Thymus (tissue), 11 donors: Measurements from ENCODE around the gene SRRM3. TPM values are rescaled to one million over a fixed set of nuclear protein-coding genes. Genes with fewer than 3 reads are reported as not detected.
A peak's percentile ranks its signal among the peaks of the same experiment; 100 is the strongest.
"Not testable (repeated sequence)": the region's sequence is repeated elsewhere in the genome, so short reads cannot be mapped to it uniquely, and the experiment has no call there.

Source experiments
- DNase-seq, 9 donors: peaks; one replicate each; pipeline ENCODE4 v3.0.0-alpha.2; 2013; ENCODE audit warnings: low spot score in 9 of 9, low read depth in 6 of 9, missing footprints in 1 of 9
- H3K27ac ChIP-seq, 2 donors: one replicate each; pipeline ENCODE4 v1.5.1; 2013; ENCODE audit warnings: control low read depth in 1 of 2, low read depth in 1 of 2, low read length in 1 of 2, mild to moderate bottlenecking in 1 of 2, moderate library complexity in 1 of 2
- H3K27me3 ChIP-seq, 2 donors: one replicate each; pipeline ENCODE4 v1.5.1; 2013; ENCODE audit warnings: low read length in 1 of 2; ENCODE audit not compliant: control insufficient read depth in 2 of 2, insufficient read depth in 1 of 2
- H3K36me3 ChIP-seq, 2 donors: one replicate each; pipeline ENCODE4 v1.5.1; 2013; ENCODE audit warnings: low read length in 1 of 2, mild to moderate bottlenecking in 1 of 2, moderate library complexity in 1 of 2; ENCODE audit not compliant: control insufficient read depth in 2 of 2, insufficient read depth in 2 of 2
- H3K4me1 ChIP-seq, 2 donors: one replicate each; pipeline ENCODE4 v1.5.1; 2013; ENCODE audit warnings: low read length in 2 of 2; ENCODE audit not compliant: control insufficient read depth in 2 of 2, insufficient read depth in 2 of 2
- H3K4me3 ChIP-seq, 2 donors: one replicate each; pipeline ENCODE4 v1.5.1; 2013; ENCODE audit warnings: low read length in 2 of 2, control low read depth in 1 of 2, mild to moderate bottlenecking in 1 of 2
- H3K9me3 ChIP-seq, 2 donors: one replicate each; pipeline ENCODE4 v1.5.1; 2013; ENCODE audit warnings: low read length in 1 of 2, mild to moderate bottlenecking in 1 of 2; ENCODE audit not compliant: control insufficient read depth in 2 of 2, insufficient read depth in 1 of 2
- WGBS: extraction: QIAGEN DNeasy Blood & Tissue Kit; methylation state at CpG from one replicate; pipeline ENCODE4 v1.1.7; 2013; 5-methylcytosine and 5-hydroxymethylcytosine counted together
- polyA plus RNA-seq: library from polyadenylated mRNA; stranded (reverse); fragments of 200-250 nt; gene quantifications from one replicate; pipeline ENCODE4 v1.2.3, GENCODE V29; 2013
- total RNA-seq: library from RNA; stranded (reverse); fragments of 120-200 nt; gene quantifications from one replicate; pipeline ENCODE4 v1.2.4, GENCODE V29; 2013
- donor health status: healthy.

SRRM3 gene
- total and polyA plus RNA-seq, 2 donors = 0.05 to 1.4 TPM

- not testable (repeated sequence) for H3K27me3 ChIP-seq, H3K4me3 ChIP-seq, H3K4me1 ChIP-seq, DNase-seq, H3K27ac ChIP-seq, H3K9me3 ChIP-seq, H3K36me3 ChIP-seq
- 84% methylated on average over 8 of the region's 8 CpGs for WGBS
Observed at GRCh38 chr7:76163812-76164211, 37.9 kb upstream of the SRRM3 start.

GRCh38 chr7:76165106-76165972 lies 36.4 kb upstream of the SRRM3 start:
- Histone ChIP-seq H3K27ac (no peak overlapping the region), H3K4me3 (no peak overlapping the region)
- DNase-seq = no peak

GRCh38 chr7:76165973-76166403 lies 35.7 kb upstream of the SRRM3 start:
- Histone ChIP-seq H3K4me1 (peaks cover 0 to 9% of the 10 kb centered on the region in 2 donors), H3K9me3 (no peaks in the 10 kb centered on the region), H3K4me3 (peak overlapping the region; percentile 78 to 79), H3K36me3 (no peaks in the 10 kb centered on the region), H3K27ac (peak overlapping the region; percentile 8 to 74), H3K27me3 (peaks cover 0 to 6% of the 10 kb centered on the region in 2 donors)
- DNase-seq = no peak
- WGBS = 93% methylated on average over 15 of the region's 15 CpGs

More at GRCh38 chr7:76165106-76165972, 36.4 kb upstream of the SRRM3 start:
- no peaks in the 10 kb centered on the region for H3K9me3 ChIP-seq
- WGBS = 98% methylated on average over 19 of the region's 19 CpGs
- H3K27me3 ChIP-seq = peaks cover 0 to 6% of the 10 kb centered on the region in 2 donors
- H3K4me1 ChIP-seq = peaks cover 0 to 9% of the 10 kb centered on the region in 2 donors
- H3K36me3 ChIP-seq = no peaks in the 10 kb centered on the region

- DNase-seq = peak; percentile 73 to 93 (median 78)
- 3% methylated on average over 67 of the region's 67 CpGs for WGBS
- H3K27me3 ChIP-seq = peaks cover 0 to 6% of the 10 kb centered on the region in 2 donors
- H3K27ac ChIP-seq = peak overlapping the region; percentile 8 to 83
- H3K36me3 ChIP-seq = no peaks in the 10 kb centered on the region
- H3K9me3 ChIP-seq = no peaks in the 10 kb centered on the region
- H3K4me3 ChIP-seq = peak overlapping the region; percentile 78 to 79
- H3K4me1 ChIP-seq = peaks cover 0 to 9% of the 10 kb centered on the region in 2 donors
Observed at GRCh38 chr7:76166404-76167255, 35.1 kb upstream of the SRRM3 start.

GRCh38 chr7:76173566-76174205 lies 28.0 kb upstream of the SRRM3 start:
- WGBS = 94% methylated on average over 12 of the region's 12 CpGs
- Histone ChIP-seq H3K27me3 (no peaks in the 10 kb centered on the region), H3K36me3 (no peaks in the 10 kb centered on the region), H3K27ac (no peak overlapping the region), H3K9me3 (no peaks in the 10 kb centered on the region), H3K4me3 (no peak overlapping the region), H3K4me1 (peaks cover 0 to 4% of the 10 kb centered on the region in 2 donors)
- no peak for DNase-seq

- DNase-seq, H3K4me3 ChIP-seq, H3K27me3 ChIP-seq, H3K4me1 ChIP-seq, H3K36me3 ChIP-seq, H3K9me3 ChIP-seq, H3K27ac ChIP-seq: not testable (repeated sequence)
- WGBS = 98% methylated on average over 11 of the region's 11 CpGs
Observed at GRCh38 chr7:76176951-76177350, 24.7 kb upstream of the SRRM3 start.

- no peak for DNase-seq
- H3K27me3 ChIP-seq = peaks cover 0 to 2% of the 10 kb centered on the region in 2 donors
- H3K36me3 ChIP-seq = no peaks in the 10 kb centered on the region
- 98% methylated on average over 10 of the region's 10 CpGs for WGBS
- no peaks in the 10 kb centered on the region for H3K9me3 ChIP-seq
- H3K4me1 ChIP-seq = peaks cover 0 to 4% of the 10 kb centered on the region in 2 donors
- no peak overlapping the region for H3K4me3 ChIP-seq
- no peak overlapping the region for H3K27ac ChIP-seq
Observed at GRCh38 chr7:76179686-76180085, 22.0 kb upstream of the SRRM3 start.

GRCh38 chr7:76182225-76182960 lies 19.3 kb upstream of the SRRM3 start:
- H3K4me1 ChIP-seq = peaks cover 0 to 6% of the 10 kb centered on the region in 2 donors
- H3K9me3 ChIP-seq = no peaks in the 10 kb centered on the region
- DNase-seq = no peak
- H3K27ac ChIP-seq = no peak overlapping the region
- no peaks in the 10 kb centered on the region for H3K36me3 ChIP-seq
- peaks cover 0 to 10% of the 10 kb centered on the region in 2 donors for H3K27me3 ChIP-seq
- no peak overlapping the region for H3K4me3 ChIP-seq
- 94% methylated on average over 7 of the region's 7 CpGs for WGBS
